Activated naive CD4-positive, alpha-beta T cell treated with anti-CD3 and anti-CD28 coated beads, Interleukin-2, amount 50 U/mL, for 16 hours (primary cell): ENCODE data around the gene SRGN.
"Not testable (repeated sequence)": the region's sequence is repeated elsewhere in the genome, so short reads cannot be mapped to it uniquely, and the experiment has no call there.

ENCODE experiments used
- DNase-seq: peaks from one replicate; pipeline ENCODE4 v3.0.0-alpha.2; 2020

SRGN gene

GRCh38 chr10:69091143-69091651, 3.3 kb downstream of the SRGN start:
- DNase-seq: no peak

DNA sequence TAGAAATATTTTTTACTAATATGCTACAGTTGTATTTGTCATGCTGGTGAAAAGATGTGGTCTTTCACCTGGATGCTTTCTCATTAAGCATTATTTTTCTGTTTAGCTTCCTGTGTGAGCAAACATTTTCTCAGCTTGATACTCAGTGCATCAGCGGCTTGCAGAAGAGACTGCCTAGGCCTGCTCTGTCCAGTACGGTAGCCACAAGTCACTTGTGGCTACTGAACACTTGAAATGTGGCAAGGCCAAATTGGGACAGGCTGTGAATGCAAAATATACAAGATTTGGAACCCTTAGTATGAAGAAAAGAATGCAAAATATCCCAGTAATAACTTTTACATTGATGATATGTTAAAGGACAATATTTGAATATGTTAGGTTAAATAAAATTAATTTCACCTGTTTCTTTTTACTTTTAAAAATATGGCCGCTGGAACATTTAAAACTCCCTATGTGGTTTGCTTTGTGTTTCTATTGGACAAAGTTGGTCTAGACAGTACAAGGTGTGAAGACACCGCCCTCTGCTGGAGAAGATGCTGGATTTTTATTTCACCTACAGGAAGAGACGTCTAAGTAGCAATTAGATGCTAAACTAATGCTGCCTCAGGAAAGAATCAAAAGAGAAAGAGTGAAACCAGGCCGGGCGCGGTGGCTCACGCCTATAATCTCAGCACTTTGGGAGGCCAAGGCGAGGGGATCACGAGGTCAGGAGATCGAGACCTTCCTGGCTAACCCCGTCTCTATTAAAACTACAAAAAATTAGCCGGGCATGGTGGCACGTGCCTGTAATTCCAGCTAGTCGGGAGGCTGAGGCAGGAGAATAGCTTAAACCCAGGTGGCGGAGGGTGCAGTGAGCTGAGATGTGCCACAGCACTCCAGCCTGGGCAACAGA, 5.3 kb downstream of the SRGN start:
- DNase-seq: peak; percentile 76

DNA sequence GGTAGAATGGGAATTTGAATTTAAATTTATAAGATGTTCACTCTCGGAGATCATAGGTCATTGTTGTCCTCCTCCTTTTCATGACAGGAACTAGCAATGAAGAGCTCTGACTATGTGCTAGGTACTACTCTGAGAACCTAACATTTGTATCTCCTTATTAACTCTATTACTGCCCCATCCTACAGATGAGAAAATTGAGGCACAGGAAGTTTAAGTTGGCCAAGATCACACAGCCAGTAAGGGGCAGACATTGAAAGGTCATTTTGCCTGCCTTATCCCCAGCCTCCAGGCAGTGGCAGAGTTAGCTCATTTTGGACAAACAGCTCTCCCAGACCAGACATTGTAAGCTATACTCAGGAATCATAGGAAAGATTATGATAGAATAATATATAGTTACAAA, 6.0 kb downstream of the SRGN start:
- no peak for DNase-seq

DNA sequence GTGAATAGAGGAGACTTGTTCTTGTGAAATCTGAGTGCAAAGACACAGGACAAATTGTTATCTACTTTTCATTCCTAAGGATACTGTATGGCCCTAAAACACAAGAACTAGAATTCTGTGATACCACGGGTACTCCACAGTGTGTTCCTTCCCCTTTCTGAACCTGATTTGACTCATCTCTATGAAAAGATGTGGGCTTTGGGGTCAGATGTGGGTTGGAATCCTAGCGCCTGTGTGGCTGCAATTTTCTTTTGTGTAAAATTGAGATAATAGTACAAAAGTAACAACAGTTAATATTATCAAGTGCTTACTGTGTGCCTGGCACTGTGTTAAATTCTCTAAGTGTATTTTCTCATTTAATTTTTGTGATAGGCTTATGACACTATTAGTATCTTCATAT, 8.1 kb downstream of the SRGN start:
- no peak for DNase-seq

DNA sequence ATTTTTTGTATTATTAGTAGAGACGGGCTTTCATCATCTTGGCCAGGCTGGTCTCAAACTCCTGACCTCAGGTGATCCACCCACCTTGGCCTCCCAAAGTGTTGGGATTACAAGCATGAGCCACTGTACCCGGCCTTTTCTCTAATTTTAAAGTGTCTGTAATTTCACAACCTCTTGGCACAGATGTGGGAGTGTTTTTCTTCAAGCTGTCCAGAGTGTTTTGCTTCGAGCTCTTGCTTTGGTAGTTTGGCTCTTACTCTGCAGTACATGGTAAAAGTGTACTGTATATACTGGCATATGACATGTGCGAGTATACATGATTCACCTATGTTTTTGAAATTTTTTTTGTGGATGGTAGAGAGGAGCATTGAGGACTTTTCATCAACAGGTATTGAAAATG, 9.8 kb downstream of the SRGN start:
- DNase-seq: no peak

- DNase-seq: no peak
These were observed 12.4 kb downstream of the SRGN start for GRCh38 chr10:69100136-69100872.

GRCh38 chr10:69101451-69102095, 13.7 kb downstream of the SRGN start:
- no peak for DNase-seq

- DNase-seq: no peak
These were observed 14.5 kb downstream of the SRGN start for GRCh38 chr10:69102440-69102839.

GRCh38 chr10:69103784-69104183, 15.9 kb downstream of the SRGN start:
- DNase-seq: no peak

GRCh38 chr10:69104994-69105790, 17.3 kb downstream of the SRGN start:
- no peak for DNase-seq

DNA sequence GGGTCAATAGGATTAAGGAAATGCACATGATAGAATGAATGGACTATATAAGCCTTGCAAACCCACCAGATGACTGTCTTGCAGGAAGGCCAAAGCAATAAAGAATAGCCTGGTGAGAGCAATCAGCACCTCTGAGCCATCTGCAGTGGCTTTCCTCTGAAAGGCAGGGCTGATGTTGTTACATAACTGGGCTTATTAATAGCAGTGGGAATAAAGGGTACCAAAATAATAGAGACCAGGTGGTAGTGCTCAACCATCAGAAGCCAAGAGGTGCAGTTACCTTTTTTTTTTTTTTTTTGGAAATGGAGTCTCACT, 19.2 kb downstream of the SRGN start:
- no peak for DNase-seq

GRCh38 chr10:69107699-69108098, 19.8 kb downstream of the SRGN start:
- DNase-seq: no peak

GRCh38 chr10:69119896-69120295, 32.0 kb downstream of the SRGN start:
- no peak for DNase-seq

GRCh38 chr10:69123306-69123746, 35.4 kb downstream of the SRGN start:
- no peak for DNase-seq

DNA sequence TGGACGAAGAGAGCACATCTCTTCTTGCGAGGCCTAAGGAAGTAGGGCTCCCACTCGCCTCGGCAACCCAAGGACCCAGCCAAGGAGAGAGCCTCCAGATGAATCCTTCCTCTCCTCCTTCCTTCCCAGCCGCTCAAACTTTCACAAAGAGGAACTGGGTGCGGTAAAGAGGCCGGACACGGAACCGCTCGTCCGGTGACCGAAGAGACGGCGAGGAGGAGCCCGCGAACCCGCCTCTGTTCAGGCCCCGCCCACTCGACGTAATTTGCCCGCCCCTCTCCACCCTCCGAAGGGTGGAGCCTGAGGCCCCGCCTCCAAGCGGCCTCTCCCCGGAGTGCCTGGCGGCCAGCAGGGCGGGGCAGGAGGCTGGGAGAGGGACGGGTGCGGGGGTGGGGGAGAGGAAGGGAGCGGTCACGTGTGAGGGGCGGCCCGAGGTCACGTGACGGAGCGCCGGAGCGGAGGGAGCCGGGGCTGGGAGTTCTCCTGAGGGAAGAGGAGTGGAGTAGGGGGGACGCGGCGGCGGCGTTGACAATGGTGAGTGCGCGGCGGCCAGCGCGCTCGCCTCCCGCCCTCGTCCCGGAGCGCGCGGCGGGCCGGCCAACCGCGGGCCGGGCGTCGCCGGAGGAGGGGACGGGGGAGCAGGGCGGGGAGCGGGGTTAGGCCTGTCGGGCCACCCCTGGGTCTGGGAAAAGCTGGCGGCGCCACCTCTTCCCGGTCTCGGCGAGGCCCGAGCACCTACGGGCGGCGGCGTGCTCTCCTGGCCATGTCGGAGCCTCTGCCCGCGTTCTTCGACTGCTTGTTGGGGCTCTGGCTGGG, 36.1 kb downstream of the SRGN start, which contains the start of gene VPS26A:
Gene VPS26A, plus strand, starts transcription at position 432 of the 816 bp plus-strand sequence. Its CDS starts 100 bp downstream, at position 532.
- peak; percentile 99 for DNase-seq

GRCh38 chr10:69124563-69125268, 36.8 kb downstream of the SRGN start:
- peak; percentile 16 for DNase-seq

GRCh38 chr10:69125554-69125953, 37.7 kb downstream of the SRGN start:
- DNase-seq: no peak

- DNase-seq: no peak
These were observed 42.3 kb downstream of the SRGN start for GRCh38 chr10:69130251-69130650.

DNA sequence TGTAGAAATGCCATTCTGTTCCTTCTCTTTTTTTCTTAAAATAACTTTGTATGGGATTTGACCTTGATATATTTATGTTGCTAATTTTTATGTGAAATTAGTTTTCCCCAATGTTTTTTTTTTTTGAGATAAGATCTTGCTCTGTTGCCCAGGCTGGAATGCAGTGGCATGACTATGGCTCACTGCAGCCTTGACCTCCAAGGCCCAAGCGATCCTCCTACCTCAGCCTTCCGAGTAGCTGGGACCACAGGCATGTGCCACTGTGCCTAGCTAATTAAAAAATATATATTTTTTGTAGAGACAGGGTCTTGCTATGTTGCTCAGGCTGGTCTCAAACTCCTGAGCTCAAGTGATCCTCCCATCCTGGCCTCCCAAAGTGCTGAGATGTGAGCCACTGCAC, 52.1 kb downstream of the SRGN start:
- no peak for DNase-seq

DNA sequence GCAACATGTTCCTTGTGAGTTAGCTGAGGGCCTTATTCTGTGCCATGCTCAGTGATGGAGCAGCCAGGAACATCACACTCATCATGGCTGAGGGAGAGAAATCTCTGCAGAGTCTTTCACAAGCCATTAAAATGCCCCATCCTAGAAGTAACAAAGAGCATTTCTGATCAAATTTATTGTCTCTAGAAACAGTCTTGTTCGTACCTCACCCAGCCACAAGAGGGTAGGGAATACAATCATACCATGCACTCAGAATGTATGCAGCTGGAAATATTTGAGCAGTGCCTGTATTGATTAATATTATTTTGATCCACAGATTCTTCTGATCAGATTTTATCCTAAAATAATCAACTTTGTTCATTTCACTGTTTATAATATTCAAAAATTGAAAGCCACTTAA, 53.4 kb downstream of the SRGN start:
- no peak for DNase-seq

DNA sequence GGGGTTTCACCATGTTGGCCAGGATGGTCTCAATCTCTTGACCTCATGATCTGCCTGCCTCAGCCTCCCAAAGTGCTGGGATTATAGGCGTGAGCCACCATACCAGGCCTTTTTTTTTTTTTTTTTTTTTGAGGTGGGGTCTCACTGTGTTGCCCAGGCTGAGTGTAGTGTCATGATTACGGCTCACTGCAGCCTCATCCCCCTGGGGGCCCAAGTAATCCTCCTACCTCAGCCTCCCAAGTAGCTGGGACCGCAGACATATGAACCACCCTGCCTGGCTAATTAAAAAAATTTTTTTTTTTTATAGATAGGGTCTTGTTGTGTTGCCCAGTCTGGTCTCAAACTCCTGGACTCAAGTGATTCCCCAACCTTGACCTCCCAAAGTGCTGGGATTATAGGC, 54.2 kb downstream of the SRGN start:
- DNase-seq: not testable (repeated sequence)
